Endothelial cell of umbilical vein (primary cell): ENCODE measurements around the gene ZNF618. TPM values are rescaled to one million over a fixed set of nuclear protein-coding genes. Genes with fewer than 3 reads are reported as not detected.

Experiments
- BruUV-seq: library from RNA; stranded (reverse); fragments of 400-500 nt; replicated peaks from 2 replicates; lab custom pipeline; 2021; lab: Mats Ljungman, UMichigan
- CTCF ChIA-PET: fragments of 300-600, 350-600 bp; sonication (Branson Sonifier 250); formaldehyde crosslinking; loops from one replicate; lab custom pipeline; 2021; ENCODE audit warnings: antibody characterized with exemption, inconsistent platforms; lab: Charles Lee
- POLR2A ChIA-PET: fragments of 300-600, 350-600 bp; sonication (Branson Sonifier 250); formaldehyde crosslinking; loops from one replicate; lab custom pipeline; 2021; ENCODE audit warnings: antibody characterized with exemption, inconsistent platforms; lab: Charles Lee
- DNase-seq: peaks from one replicate; pipeline ENCODE4 v3.0.0-alpha.2; 2011; ENCODE audit warnings: low read depth, low spot score
- FAIRE-seq: peaks from 2 replicates; lab custom pipeline; 2011; peaks lifted over from hg19 to GRCh38; lab: Jason Lieb, UNC
- H2AFZ ChIP-seq: 2 replicates; pipeline ENCODE4 v1.6.0; 2012; ENCODE audit warnings: low read depth, low read length, control low read depth, inconsistent platforms
- H3K27ac ChIP-seq: 2 replicates; pipeline ENCODE4 v1.5.1; 2011; ENCODE audit warnings: low read depth, mild to moderate bottlenecking, control low read depth, low read length, moderate library complexity; ENCODE audit not compliant: insufficient read depth
- H3K27me3 ChIP-seq, 2 experiments: 2 replicates each; pipeline versions ENCODE4 v1.6.0 to v1.6.1; 2011; ENCODE audit warnings: low read length in 2 of 2, mixed read lengths in 1 of 2; ENCODE audit not compliant: control insufficient read depth in 2 of 2, insufficient read depth in 2 of 2
- H3K36me3 ChIP-seq, 2 experiments: 2 replicates in 1 of 2; 3 replicates in 1 of 2; pipeline ENCODE4 v1.5.1; 2011; ENCODE audit warnings: low read length in 2 of 2, mild to moderate bottlenecking in 1 of 2, moderate library complexity in 1 of 2; ENCODE audit not compliant: control insufficient read depth in 2 of 2, insufficient read depth in 2 of 2; ENCODE audit errors: extremely low read depth in 1 of 2
- H3K4me1 ChIP-seq: 3 replicates; pipeline ENCODE4 v1.5.1; 2011; ENCODE audit warnings: mild to moderate bottlenecking, low read length; ENCODE audit not compliant: control insufficient read depth, insufficient read depth; ENCODE audit errors: extremely low read depth
- H3K4me2 ChIP-seq: 2 replicates; pipeline ENCODE4 v1.6.1; 2011; ENCODE audit warnings: low read length, control low read depth, mixed read lengths; ENCODE audit not compliant: insufficient read depth
- H3K4me3 ChIP-seq, 3 experiments: fragments of 200-600 bp in 1 of 3; sonication (generic), shearing (Covaris generic) in 1 of 3; replicated peaks in 1 of 3; 2 replicates each; pipeline ENCODE4 v1.5.1; 2011 to 2016; ENCODE audit warnings: control low read depth in 3 of 3, low read length in 3 of 3, mild to moderate bottlenecking in 2 of 3, inconsistent platforms in 1 of 3, low read depth in 1 of 3, moderate library complexity in 1 of 3; ENCODE audit not compliant: insufficient read depth in 1 of 3
- H3K79me2 ChIP-seq: 2 replicates; pipeline ENCODE4 v1.6.0; 2012; ENCODE audit warnings: low read length, inconsistent platforms; ENCODE audit not compliant: control insufficient read depth, insufficient read depth
- H3K9ac ChIP-seq: replicated peaks from 2 replicates; pipeline ENCODE3; 2011; ENCODE audit warnings: low read length, control low read depth; ENCODE audit not compliant: insufficient read depth; ENCODE audit errors: extremely low read depth
- H3K9me1 ChIP-seq: replicated peaks from 3 replicates; pipeline ENCODE4 v1.6.0; 2011; ENCODE audit warnings: mild to moderate bottlenecking, low read length; ENCODE audit not compliant: control insufficient read depth, insufficient read depth; ENCODE audit errors: extremely low read depth
- H3K9me3 ChIP-seq: replicated peaks from 2 replicates; pipeline ENCODE4 v1.5.1; 2012; ENCODE audit warnings: low read length, inconsistent platforms; ENCODE audit not compliant: control insufficient read depth, insufficient read depth
- H4K20me1 ChIP-seq: replicated peaks from 2 replicates; pipeline ENCODE3; 2011; ENCODE audit warnings: mild to moderate bottlenecking, low read length; ENCODE audit not compliant: control insufficient read depth, insufficient read depth; ENCODE audit errors: extremely low read depth
- CTCF ChIP-seq, 2 donors: IDR thresholded peaks; 1 replicate in 1 of 2; 2 replicates in 1 of 2; pipeline ENCODE4 v1.5.1; 2011; ENCODE audit warnings: low read length in 2 of 2, mild to moderate bottlenecking in 2 of 2, moderate library complexity in 2 of 2, control low read depth in 1 of 2, inconsistent platforms in 1 of 2, low read depth in 1 of 2; ENCODE audit not compliant: insufficient read depth in 1 of 2; ENCODE audit errors: extremely low read depth in 1 of 2
- EZH2 ChIP-seq: IDR thresholded peaks from 2 replicates; pipeline ENCODE4 v1.6.1; 2012; ENCODE audit warnings: borderline replicate concordance, low read depth, mild to moderate bottlenecking, moderate library complexity, low read length, inconsistent platforms; ENCODE audit not compliant: severe bottlenecking
- FOS ChIP-seq: IDR thresholded peaks from 2 replicates; pipeline ENCODE4 v1.6.1; 2011; ENCODE audit warnings: mild to moderate bottlenecking, low read length, moderate library complexity, borderline replicate concordance; ENCODE audit not compliant: insufficient read depth
- GATA2 ChIP-seq: IDR thresholded peaks from 2 replicates; pipeline ENCODE4 v1.7.0; 2011; ENCODE audit warnings: low read depth, mild to moderate bottlenecking, moderate library complexity, mixed read lengths, low read length; ENCODE audit not compliant: insufficient read length, insufficient read depth
- JUN ChIP-seq: IDR thresholded peaks from 2 replicates; pipeline ENCODE4 v1.6.1; 2011; ENCODE audit warnings: borderline replicate concordance, low read depth; ENCODE audit not compliant: insufficient read length, insufficient read depth
- MAX ChIP-seq: IDR thresholded peaks from 2 replicates; pipeline ENCODE4 v1.6.1; 2011; ENCODE audit not compliant: insufficient read depth, insufficient read length
- MYC ChIP-seq: IDR thresholded peaks from one replicate; pipeline ENCODE4 v1.6.1; 2011; ENCODE audit warnings: mild to moderate bottlenecking, low read depth, low read length
- POLR2A ChIP-seq: IDR thresholded peaks from 2 replicates; pipeline ENCODE4 v1.6.1; 2012; ENCODE audit warnings: low read depth, mild to moderate bottlenecking, control low read depth, low read length
- POLR2AphosphoS5 ChIP-seq: IDR thresholded peaks from 2 replicates; pipeline ENCODE4 v1.6.1; 2012; ENCODE audit warnings: low read depth, mild to moderate bottlenecking, control low read depth, low read length, moderate library complexity; ENCODE audit not compliant: insufficient read depth
- dilution Hi-C: fragments of 300-500 bp; cut with MboI; formaldehyde crosslinking; loops from one replicate; pipeline ENCODE4 v1.15.0; 2019; ENCODE audit warnings: low sequenced_read_pairs; ENCODE audit not compliant: extremely low pct_ligation_motif_present
- intact Hi-C: fragments of 100-400 bp; cut with micrococcal nuclease; formaldehyde crosslinking; loops from one replicate; pipeline ENCODE4 v1.10.0; 2022
- polyA plus RNA-seq, 4 experiments: library from polyadenylated mRNA; depleted of rRNA in 3 of 4; stranded (reverse) in 3 of 4; unstranded in 1 of 4; fragments of >200 nt; gene quantifications; 2 replicates each; pipeline versions ENCODE4 v1.2.1 to v1.2.3, GENCODE V29; 2011 to 2012; ENCODE audit warnings: missing spikeins in 1 of 4
- total RNA-seq: library from RNA; stranded (reverse); gene quantifications from 2 replicates; pipeline ENCODE4 v1.2.3, GENCODE V29; 2021

The ZNF618 gene
- total and polyA plus RNA-seq, 2 donors (not counting 3 experiments of a cell fraction or from before 2014, with no cell fraction given) = 22.6 to 80.3 TPM

DNA sequence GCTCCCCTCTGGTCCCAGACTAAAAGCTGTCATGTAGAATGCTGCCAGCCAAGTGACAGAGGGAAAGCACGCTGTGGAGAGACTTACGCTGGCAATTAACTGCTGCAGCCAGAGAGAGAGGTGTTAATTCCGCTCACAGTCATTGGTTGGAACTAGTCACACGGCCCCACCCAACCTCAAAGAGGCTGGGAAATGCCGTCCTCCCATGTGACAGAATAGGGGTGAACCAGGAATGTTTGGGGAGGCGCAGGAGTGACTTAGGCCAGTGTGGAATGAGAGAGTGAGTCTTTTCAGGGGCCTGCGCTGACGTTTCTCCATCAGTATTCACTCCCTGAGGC, 114.4 kb downstream of the ZNF618 start:
- TF ChIP-seq MYC (no peak), POLR2AphosphoS5 (no peak), MAX (no peak), EZH2 (no peak), GATA2 (no peak), JUN (no peak), POLR2A (no peak), FOS (no peak), CTCF (IDR thresholded peaks at IDR 0.05; ENCODE audit: extremely low read depth in 1 of 2, insufficient read depth in 1 of 2, low read depth in 1 of 2, low read length in 2 of 2) (no peak)
- Histone ChIP-seq H3K27me3 (no peaks in the 10 kb centered on the region), H3K9ac (no peak overlapping the region), H3K4me1 (peaks cover 52% of the 10 kb centered on the region), H3K4me2 (no peak overlapping the region), H3K36me3 (peaks cover 0 to 33% of the 10 kb centered on the region in 2 experiments), H3K27ac (no peak overlapping the region), H2AFZ (no peak overlapping the region), H3K9me1 (no peaks in the 10 kb centered on the region), H3K4me3 (no peak overlapping the region), H4K20me1 (peaks cover 11% of the 10 kb centered on the region), H3K79me2 (peaks cover 49% of the 10 kb centered on the region), H3K9me3 (no peaks in the 10 kb centered on the region)
- POLR2A ChIA-PET = no interaction called here
- FAIRE-seq = no peak
- dilution Hi-C loops = no loop called here
- intact Hi-C loops = no loop called here
- CTCF ChIA-PET = interaction anchor here (1.3 to 2.4 kb wide), 4 partner anchors 11 to 253 kb away, joined by 3 to 9 read pairs (median 6); no protein-coding TSS in a partner anchor
- DNase-seq = no peak
- BruUV-seq = no TSS peak
